GM20431 (cell line): ENCODE results near the gene APOL5.

Experiments
- in situ Hi-C: fragments of 300-500 bp; cut with MseI, MboI; formaldehyde crosslinking; loops from one replicate; pipeline ENCODE4 v1.15.0; 2020; ENCODE audit warnings: low sequenced_read_pairs; ENCODE audit not compliant: unreplicated experiment

The APOL5 gene

GRCh38 chr22:35739076-35739930, 21.6 kb downstream of the APOL5 start:
- in situ Hi-C loops, result no loop called here

- in situ Hi-C loops, result no loop called here
Measured at GRCh38 chr22:35739931-35740380, 22.3 kb downstream of the APOL5 start.

- in situ Hi-C loops, result no loop called here
Measured at GRCh38 chr22:35740616-35741015, 22.9 kb downstream of the APOL5 start.

- in situ Hi-C loops, result no loop called here
Measured at GRCh38 chr22:35742342-35743100, 24.8 kb downstream of the APOL5 start.

GRCh38 chr22:35743326-35743860, 25.7 kb downstream of the APOL5 start:
- in situ Hi-C loops, result no loop called here

- in situ Hi-C loops, result no loop called here
Measured at GRCh38 chr22:35746248-35746647, 28.6 kb downstream of the APOL5 start.

GRCh38 chr22:35746946-35747703, 29.5 kb downstream of the APOL5 start:
- in situ Hi-C loops, result no loop called here

GRCh38 chr22:35749808-35750207, 32.1 kb downstream of the APOL5 start:
- in situ Hi-C loops, result no loop called here

- in situ Hi-C loops, result no loop called here
Measured at GRCh38 chr22:35752006-35752862, 34.6 kb downstream of the APOL5 start.

- in situ Hi-C loops, result no loop called here
Measured at GRCh38 chr22:35752863-35753189, 35.2 kb downstream of the APOL5 start.

- in situ Hi-C loops, result no loop called here
Measured at GRCh38 chr22:35754761-35755160, 37.1 kb downstream of the APOL5 start.

- in situ Hi-C loops, result no loop called here
Measured at GRCh38 chr22:35756722-35757121, 39.0 kb downstream of the APOL5 start.

GRCh38 chr22:35758394-35758793, 40.7 kb downstream of the APOL5 start:
- in situ Hi-C loops, result no loop called here

GRCh38 chr22:35761037-35761436, 43.4 kb downstream of the APOL5 start:
- in situ Hi-C loops, result no loop called here

- in situ Hi-C loops, result no loop called here
Measured at GRCh38 chr22:35766654-35767580, 49.2 kb downstream of the APOL5 start.

GRCh38 chr22:35769974-35770373, 52.3 kb downstream of the APOL5 start:
- in situ Hi-C loops, result no loop called here

GRCh38 chr22:35775339-35775738, 57.7 kb downstream of the APOL5 start:
- in situ Hi-C loops, result no loop called here

GRCh38 chr22:35777335-35777975, 59.8 kb downstream of the APOL5 start:
- in situ Hi-C loops, result no loop called here
